Esophagus muscularis mucosa (tissue), 4 donors: ENCODE results near the gene TAOK1. TPM values are rescaled to one million over a fixed set of nuclear protein-coding genes. Genes with fewer than 3 reads are reported as not detected.

Experiments used
- DNase-seq: peaks from one replicate; pipeline ENCODE4 v3.0.0-alpha.2; 2017; ENCODE audit errors: extremely low spot score
- H3K27ac ChIP-seq, 4 donors: fragments of 200-600 bp; sonication (generic); replicated peaks in 1 of 4; 1 replicate in 3 of 4; 2 replicates in 1 of 4; pipeline ENCODE4 v1.5.1; 2016 to 2019; ENCODE audit warnings: mild to moderate bottlenecking in 1 of 4
- H3K27me3 ChIP-seq, 4 donors: fragments of 200-600 bp; sonication (generic); one replicate each; pipeline versions ENCODE4 v1.5.1 to v1.6.0; 2016 to 2019
- H3K36me3 ChIP-seq, 4 donors: fragments of 200-600 bp; sonication (generic); one replicate each; pipeline ENCODE4 v1.5.1; 2016 to 2019
- H3K4me1 ChIP-seq, 4 donors: fragments of 200-600 bp; sonication (generic); one replicate each; pipeline ENCODE4 v1.5.1; 2016 to 2019
- H3K4me3 ChIP-seq, 4 donors: fragments of 200-600 bp; sonication (generic); 1 replicate in 2 of 4; 2 replicates in 2 of 4; pipeline ENCODE4 v1.5.1; 2016 to 2019; ENCODE audit warnings: mild to moderate bottlenecking in 4 of 4, moderate library complexity in 1 of 4
- H3K9me3 ChIP-seq, 4 donors: fragments of 200-600 bp; sonication (generic); 1 replicate in 3 of 4; 2 replicates in 1 of 4; pipeline ENCODE4 v1.5.1; 2016 to 2019
- EP300 ChIP-seq: sonication (generic); formaldehyde crosslinking; IDR thresholded peaks from one replicate; pipeline ENCODE4 v1.6.1; 2017; ENCODE audit warnings: antibody characterized with exemption
- POLR2A ChIP-seq: fragments of 450-650 bp; IDR thresholded peaks from one replicate; pipeline ENCODE4 v1.6.1; 2017; ENCODE audit warnings: antibody characterized with exemption, moderate library complexity, mild to moderate bottlenecking, low read depth
- POLR2AphosphoS5 ChIP-seq, 2 donors: sonication (generic); formaldehyde crosslinking; IDR thresholded peaks; one replicate each; pipeline ENCODE4 v1.6.1; 2017; ENCODE audit warnings: antibody characterized with exemption in 2 of 2
- WGBS: methylation state at CpG from one replicate; pipeline ENCODE4 v1.1.5; 2018; 5-methylcytosine and 5-hydroxymethylcytosine counted together
- intact Hi-C: fragments of 100-400 bp; cut with DNase I; formaldehyde crosslinking; loops from one replicate; pipeline ENCODE4 v1.15.1; 2023
- total RNA-seq, 4 donors: library from RNA; depleted of rRNA; stranded (reverse); fragments of >200 nt; gene quantifications; one replicate each; pipeline versions ENCODE4 v1.1.0 to v1.2.1, GENCODE V29; 2016
- TF ChIP-seq, protein P1 (sequence below), 3 experiments: fragments of 200-600 bp in 2 of 3; fragments of 450-650 bp in 1 of 3; sonication (generic) in 2 of 3; IDR thresholded peaks; one replicate each; pipeline ENCODE4 v1.5.1; 2017 to 2019; ENCODE audit warnings: antibody characterized with exemption in 3 of 3, mild to moderate bottlenecking in 2 of 3, moderate library complexity in 1 of 3

Gene TAOK1
- total RNA-seq, 4 donors from 2014 or later, result 48.7 to 73.1 (median 58.9) TPM

DNA sequence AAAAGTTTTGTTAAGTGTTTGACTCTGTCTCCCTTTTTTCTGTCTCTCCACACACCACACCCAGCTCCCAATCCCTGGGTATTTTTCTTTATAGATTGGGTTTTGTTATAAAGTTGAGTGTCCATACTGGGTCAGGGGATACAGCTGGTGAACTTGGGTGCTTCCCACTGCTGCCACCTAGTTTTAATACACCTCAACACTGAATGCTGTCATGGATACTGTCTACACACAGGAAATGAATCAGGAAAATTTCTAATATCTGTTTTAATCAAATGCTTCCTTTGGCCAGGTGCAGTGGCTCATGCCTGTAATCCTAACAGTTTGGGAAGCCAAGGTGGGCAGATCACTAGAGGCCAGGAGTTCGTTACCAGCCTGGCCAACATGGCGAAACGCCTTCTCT, 5.3 kb upstream of the TAOK1 start:
- Histone ChIP-seq H3K27ac (no peak overlapping the region), H3K9me3 (no peaks in the 10 kb centered on the region), H3K27me3 (no peaks in the 10 kb centered on the region), H3K4me1 (peaks cover 0 to 7% (median 5%) of the 10 kb centered on the region in 4 donors), H3K36me3 (no peaks in the 10 kb centered on the region), H3K4me3 (no peak overlapping the region)
- no peak for DNase-seq
- 92% methylated on average over 3 of the region's 3 CpGs for WGBS
- intact Hi-C loops, result no loop called here
- TF ChIP-seq POLR2A (no peak), EP300 (no peak)
- TF ChIP-seq, protein P1, sequence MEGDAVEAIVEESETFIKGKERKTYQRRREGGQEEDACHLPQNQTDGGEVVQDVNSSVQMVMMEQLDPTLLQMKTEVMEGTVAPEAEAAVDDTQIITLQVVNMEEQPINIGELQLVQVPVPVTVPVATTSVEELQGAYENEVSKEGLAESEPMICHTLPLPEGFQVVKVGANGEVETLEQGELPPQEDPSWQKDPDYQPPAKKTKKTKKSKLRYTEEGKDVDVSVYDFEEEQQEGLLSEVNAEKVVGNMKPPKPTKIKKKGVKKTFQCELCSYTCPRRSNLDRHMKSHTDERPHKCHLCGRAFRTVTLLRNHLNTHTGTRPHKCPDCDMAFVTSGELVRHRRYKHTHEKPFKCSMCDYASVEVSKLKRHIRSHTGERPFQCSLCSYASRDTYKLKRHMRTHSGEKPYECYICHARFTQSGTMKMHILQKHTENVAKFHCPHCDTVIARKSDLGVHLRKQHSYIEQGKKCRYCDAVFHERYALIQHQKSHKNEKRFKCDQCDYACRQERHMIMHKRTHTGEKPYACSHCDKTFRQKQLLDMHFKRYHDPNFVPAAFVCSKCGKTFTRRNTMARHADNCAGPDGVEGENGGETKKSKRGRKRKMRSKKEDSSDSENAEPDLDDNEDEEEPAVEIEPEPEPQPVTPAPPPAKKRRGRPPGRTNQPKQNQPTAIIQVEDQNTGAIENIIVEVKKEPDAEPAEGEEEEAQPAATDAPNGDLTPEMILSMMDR (IDR thresholded peaks at IDR 0.05), result no peak

DNA sequence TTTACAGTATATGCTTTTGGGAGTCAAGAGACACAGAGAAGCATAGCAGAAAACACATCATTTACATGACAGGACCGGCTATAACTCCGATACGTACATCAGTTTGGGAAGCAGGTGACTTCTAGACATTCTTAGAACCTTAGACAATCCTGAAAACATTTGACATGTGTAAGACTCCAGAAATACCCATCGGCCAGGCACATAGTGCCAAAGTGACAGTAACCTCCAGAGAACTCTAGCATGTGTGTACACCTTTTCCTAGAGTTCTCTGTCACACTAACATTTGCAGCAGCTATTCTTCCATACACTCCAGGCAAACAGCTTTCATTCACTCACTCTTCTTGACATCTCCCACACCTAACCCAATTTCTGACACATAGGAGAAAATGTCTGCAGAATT, 3.4 kb upstream of the TAOK1 start:
- no peaks in the 10 kb centered on the region for H3K27me3 ChIP-seq
- H3K27ac ChIP-seq, result no peak overlapping the region
- DNase-seq, result no peak
- H3K4me3 ChIP-seq, result no peak overlapping the region
- TF ChIP-seq, protein P1 (IDR thresholded peaks at IDR 0.05), result no peak
- TF ChIP-seq EP300, result no peak
- no peak for TF ChIP-seq POLR2A
- TF ChIP-seq POLR2AphosphoS5 (IDR thresholded peaks at IDR 0.05), result no peak
- H3K4me1 ChIP-seq, result peaks cover 3 to 14% (median 11%) of the 10 kb centered on the region in 4 donors
- H3K9me3 ChIP-seq, result no peaks in the 10 kb centered on the region
- WGBS, result 100% methylated on average over 4 of the region's 4 CpGs
- intact Hi-C loops, result no loop called here
- no peaks in the 10 kb centered on the region for H3K36me3 ChIP-seq

DNA sequence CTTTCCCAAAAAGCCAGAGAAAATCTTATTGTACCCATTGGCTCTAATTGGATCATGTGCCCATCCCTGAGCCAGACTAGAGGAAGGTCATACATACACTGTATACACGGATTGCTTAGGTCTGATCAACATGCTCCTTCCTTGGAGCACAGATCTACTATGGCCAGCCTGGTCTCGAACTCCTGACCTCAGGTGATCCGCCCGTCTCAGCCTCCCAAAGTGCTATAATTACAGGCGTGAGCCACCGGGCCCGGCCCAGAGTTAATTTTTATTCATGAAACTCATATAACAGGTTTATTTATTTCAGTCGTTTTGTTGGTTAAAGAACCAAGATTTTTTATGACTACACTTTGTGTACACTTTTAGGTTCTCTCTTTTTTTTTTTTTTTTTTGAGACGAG, 1.2 kb upstream of the TAOK1 start:
- no peak for DNase-seq
- intact Hi-C loops, result no loop called here

DNA sequence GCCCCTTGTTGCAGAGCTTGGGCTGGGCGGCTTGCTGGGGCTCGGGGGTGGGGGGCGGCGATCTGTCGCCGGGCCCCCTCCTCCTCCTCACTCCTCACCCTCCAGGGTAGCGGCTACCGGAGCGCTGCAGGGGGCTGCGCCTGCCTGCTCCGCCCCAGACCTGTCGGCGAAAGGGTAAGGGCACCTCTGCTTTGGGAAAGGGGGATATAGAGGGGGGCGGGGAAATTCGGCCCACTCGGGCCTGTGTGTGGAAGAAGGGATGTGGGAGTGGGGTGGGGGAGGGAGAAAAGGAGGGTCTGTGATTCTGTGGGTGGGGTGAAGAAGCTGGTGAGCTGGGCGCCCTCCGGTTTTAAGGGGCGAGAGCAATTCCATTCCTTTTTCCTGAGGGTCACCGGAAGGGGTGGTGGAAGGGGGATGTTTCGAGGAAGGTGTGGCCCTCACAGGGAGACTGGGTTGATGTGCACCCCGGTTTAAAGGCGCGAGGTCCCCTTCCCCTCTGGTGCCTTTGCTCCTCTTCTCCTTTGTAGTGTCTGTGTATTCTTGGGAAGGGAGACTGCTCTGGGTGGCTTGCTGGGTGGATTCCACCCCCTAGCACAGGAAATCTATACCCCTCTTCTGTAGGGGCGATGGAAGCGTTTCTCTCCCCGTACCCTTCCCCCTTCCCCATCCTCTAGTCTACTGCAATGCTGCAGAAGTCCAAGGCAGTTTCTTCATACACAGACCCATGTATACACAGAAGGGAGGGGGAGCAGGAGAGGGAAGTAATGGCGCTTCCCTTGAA, 878 bp downstream of the TAOK1 start:
- intact Hi-C loops, result no loop called here
- no peaks in the 10 kb centered on the region for H3K9me3 ChIP-seq
- peak overlapping the region; percentile 98 to 100 (median 99) for H3K27ac ChIP-seq
- DNase-seq, result no peak
- no peaks in the 10 kb centered on the region for H3K36me3 ChIP-seq
- no peak for TF ChIP-seq POLR2A
- no peak for TF ChIP-seq POLR2AphosphoS5 (IDR thresholded peaks at IDR 0.05)
- TF ChIP-seq EP300, result no peak
- TF ChIP-seq, protein P1 (IDR thresholded peaks at IDR 0.05), result no peak
- peak overlapping the region; percentile 88 to 96 (median 94) for H3K4me3 ChIP-seq
- no peaks in the 10 kb centered on the region for H3K27me3 ChIP-seq
- WGBS, result under 1% methylated on average over 17 of the region's 28 CpGs
- peaks cover 15 to 49% (median 46%) of the 10 kb centered on the region in 4 donors for H3K4me1 ChIP-seq

More for the DNA sequence above, 1.2 kb upstream of the TAOK1 start:
- Histone ChIP-seq H3K4me3 (no peak overlapping the region), H3K36me3 (no peaks in the 10 kb centered on the region), H3K4me1 (peaks cover 14 to 36% (median 33%) of the 10 kb centered on the region in 4 donors), H3K27me3 (no peaks in the 10 kb centered on the region), H3K27ac (no peak overlapping the region), H3K9me3 (no peaks in the 10 kb centered on the region)
- 85% methylated on average over 9 of the region's 9 CpGs for WGBS
- TF ChIP-seq POLR2A, result no peak
- TF ChIP-seq POLR2AphosphoS5 (IDR thresholded peaks at IDR 0.05), result no peak
- no peak for TF ChIP-seq EP300
- TF ChIP-seq, protein P1 (IDR thresholded peaks at IDR 0.05), result no peak

DNA sequence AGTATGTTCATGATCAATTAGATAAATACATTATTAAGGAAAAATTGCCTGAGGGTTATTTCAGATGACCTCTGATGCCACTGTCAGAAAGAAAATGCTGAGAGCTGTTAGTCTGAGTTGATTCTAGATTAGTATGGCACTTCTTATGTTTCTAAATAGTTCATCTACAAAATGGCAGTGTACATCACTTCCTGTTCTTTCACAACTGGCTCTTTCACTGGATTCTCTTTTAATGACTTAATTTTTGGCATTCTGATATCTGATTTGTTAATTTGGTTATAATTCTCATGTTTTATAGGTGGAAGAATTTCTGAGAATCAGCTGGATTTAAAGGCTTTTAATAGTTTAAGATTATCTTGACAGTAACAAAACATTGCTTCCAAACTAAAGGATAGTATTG, 3.3 kb downstream of the TAOK1 start:
- peaks cover 18 to 53% (median 48%) of the 10 kb centered on the region in 4 donors for H3K4me1 ChIP-seq
- H3K27ac ChIP-seq, result peak overlapping the region; percentile 3 to 61 (median 18)
- no peaks in the 10 kb centered on the region for H3K27me3 ChIP-seq
- H3K36me3 ChIP-seq, result peaks cover 0 to 4% (median 3%) of the 10 kb centered on the region in 4 donors
- intact Hi-C loops, result no loop called here
- H3K9me3 ChIP-seq, result no peaks in the 10 kb centered on the region
- no peak for DNase-seq
- no peak for TF ChIP-seq EP300
- TF ChIP-seq, protein P1 (IDR thresholded peaks at IDR 0.05), result no peak
- TF ChIP-seq POLR2AphosphoS5 (IDR thresholded peaks at IDR 0.05), result no peak
- TF ChIP-seq POLR2A, result no peak
- no peak overlapping the region for H3K4me3 ChIP-seq
